Skeletal muscle tissue (tissue), 4 donors: ENCODE measurements around the gene GPC2. TPM values are rescaled to one million over a fixed set of nuclear protein-coding genes. Genes with fewer than 3 reads are reported as not detected.
"Not testable (repeated sequence)": the region's sequence is repeated elsewhere in the genome, so short reads cannot be mapped to it uniquely, and the experiment has no call there.

Experiments
- H3K27ac ChIP-seq: one replicate; pipeline ENCODE4 v1.7.0; 2013; ENCODE audit warnings: mild to moderate bottlenecking, low read depth, low read length, inconsistent platforms
- H3K27me3 ChIP-seq, 3 donors: one replicate each; pipeline ENCODE4 v1.7.0; 2013; ENCODE audit warnings: low read length in 3 of 3; ENCODE audit not compliant: control insufficient read depth in 3 of 3, insufficient read depth in 3 of 3
- H3K36me3 ChIP-seq, 3 donors: one replicate each; pipeline ENCODE4 v1.7.0; 2013; ENCODE audit warnings: low read length in 3 of 3; ENCODE audit not compliant: control insufficient read depth in 3 of 3, insufficient read depth in 3 of 3
- H3K4me1 ChIP-seq, 3 donors: one replicate each; pipeline ENCODE4 v1.7.0; 2013; ENCODE audit warnings: low read length in 3 of 3, mild to moderate bottlenecking in 3 of 3; ENCODE audit not compliant: control insufficient read depth in 3 of 3, insufficient read depth in 3 of 3
- H3K4me3 ChIP-seq, 3 donors: one replicate each; pipeline ENCODE4 v1.7.0; 2013; ENCODE audit warnings: low read length in 3 of 3
- H3K9ac ChIP-seq, 3 donors: one replicate each; pipeline ENCODE4 v1.7.0; 2013; ENCODE audit warnings: low read length in 3 of 3, mild to moderate bottlenecking in 3 of 3, moderate library complexity in 2 of 3, low read depth in 1 of 3
- H3K9me3 ChIP-seq, 3 donors: one replicate each; pipeline ENCODE4 v1.7.0; 2013; ENCODE audit warnings: low read length in 3 of 3; ENCODE audit not compliant: control insufficient read depth in 3 of 3
- total RNA-seq: library from RNA; depleted of rRNA; stranded (reverse); fragments of >200 nt; gene quantifications from one replicate; pipeline ENCODE4 v1.2.3, GENCODE V29; 2014
- donor health status: Osteomylitis.

Gene GPC2
- total RNA-seq, 1 donor from 2014 or later = 5.2 TPM

- Histone ChIP-seq H3K9ac (no peak overlapping the region), H3K4me1 (no peaks in the 10 kb centered on the region), H3K36me3 (no peaks in the 10 kb centered on the region), H3K4me3 (no peak overlapping the region), H3K9me3 (no peaks in the 10 kb centered on the region), H3K27ac (no peak overlapping the region), H3K27me3 (peaks cover 9 to 31% (median 10%) of the 10 kb centered on the region in 3 donors)
Measured at GRCh38 chr7:100137851-100138760, 39.1 kb downstream of the GPC2 start.

GRCh38 chr7:100132697-100133151, 44.5 kb downstream of the GPC2 start:
- H3K9ac ChIP-seq = peak overlapping the region in 1 of 3 donors; percentile 40
- H3K9me3 ChIP-seq = no peaks in the 10 kb centered on the region
- no peak overlapping the region for H3K27ac ChIP-seq
- H3K4me3 ChIP-seq = no peak overlapping the region
- H3K27me3 ChIP-seq = peaks cover 0 to 15% (median 1%) of the 10 kb centered on the region in 3 donors
- H3K36me3 ChIP-seq = no peaks in the 10 kb centered on the region
- H3K4me1 ChIP-seq = peaks cover 7 to 9% (median 9%) of the 10 kb centered on the region in 3 donors

GRCh38 chr7:100132126-100132525, 45.1 kb downstream of the GPC2 start:
- Histone ChIP-seq H3K27ac (no peak overlapping the region), H3K9ac (no peak overlapping the region), H3K27me3 (peaks cover 0 to 11% (median 0%) of the 10 kb centered on the region in 3 donors), H3K4me1 (peaks cover 8 to 15% (median 10%) of the 10 kb centered on the region in 3 donors), H3K4me3 (no peak overlapping the region), H3K36me3 (no peaks in the 10 kb centered on the region), H3K9me3 (no peaks in the 10 kb centered on the region)

- H3K4me3 ChIP-seq = peak overlapping the region in 1 of 3 donors; percentile 33
- H3K27me3 ChIP-seq = peaks cover 0 to 8% (median 0%) of the 10 kb centered on the region in 3 donors
- peak overlapping the region in 1 of 3 donors; percentile 54 for H3K9ac ChIP-seq
- H3K4me1 ChIP-seq = peaks cover 14 to 23% (median 16%) of the 10 kb centered on the region in 3 donors
- H3K9me3 ChIP-seq = no peaks in the 10 kb centered on the region
- H3K27ac ChIP-seq = no peak overlapping the region
- H3K36me3 ChIP-seq = no peaks in the 10 kb centered on the region
Measured at GRCh38 chr7:100130608-100131453, 46.4 kb downstream of the GPC2 start.

- not testable (repeated sequence) for H3K9ac ChIP-seq, H3K27ac ChIP-seq, H3K36me3 ChIP-seq, H3K9me3 ChIP-seq, H3K4me3 ChIP-seq, H3K27me3 ChIP-seq
- peaks cover 18 to 27% (median 19%) of the 10 kb centered on the region in 3 donors for H3K4me1 ChIP-seq
Measured at GRCh38 chr7:100130220-100130607, 47.0 kb downstream of the GPC2 start.

GRCh38 chr7:100128637-100128963, 48.6 kb downstream of the GPC2 start:
- Histone ChIP-seq H3K4me3 (no peak overlapping the region), H3K27me3 (peaks cover 0 to 4% (median 0%) of the 10 kb centered on the region in 3 donors), H3K27ac (no peak overlapping the region), H3K36me3 (peaks cover 0 to 3% (median 0%) of the 10 kb centered on the region in 3 donors), H3K4me1 (peaks cover 18 to 34% (median 19%) of the 10 kb centered on the region in 3 donors), H3K9ac (peak overlapping the region in 2 of 3 donors; percentile 46 to 97), H3K9me3 (no peaks in the 10 kb centered on the region)

GRCh38 chr7:100127866-100128636, 49.1 kb downstream of the GPC2 start:
- peak overlapping the region; percentile 93 to 98 (median 97) for H3K4me3 ChIP-seq
- H3K36me3 ChIP-seq = peaks cover 0 to 3% (median 0%) of the 10 kb centered on the region in 3 donors
- H3K27ac ChIP-seq = peak overlapping the region; percentile 96
- peak overlapping the region; percentile 85 to 97 (median 94) for H3K9ac ChIP-seq
- peaks cover 18 to 34% (median 19%) of the 10 kb centered on the region in 3 donors for H3K4me1 ChIP-seq
- H3K9me3 ChIP-seq = no peaks in the 10 kb centered on the region
- H3K27me3 ChIP-seq = peaks cover 0 to 4% (median 0%) of the 10 kb centered on the region in 3 donors

GRCh38 chr7:100126931-100127865, 50.0 kb downstream of the GPC2 start, which contains the start of gene MBLAC1:
TSS of gene MBLAC1 (plus strand) at chr7:100126967. CDS start at chr7:100127396, 429 bp downstream.
- peaks cover 0 to 4% (median 3%) of the 10 kb centered on the region in 3 donors for H3K36me3 ChIP-seq
- H3K4me1 ChIP-seq = peaks cover 16 to 37% (median 19%) of the 10 kb centered on the region in 3 donors
- peak within 1 kb of the TSS; percentile 85 to 97 (median 94) for H3K9ac ChIP-seq
- H3K27ac ChIP-seq = peak within 1 kb of the TSS; percentile 96
- no peaks in the 10 kb centered on the region for H3K9me3 ChIP-seq
- H3K4me3 ChIP-seq = peak within 1 kb of the TSS; percentile 93 to 98 (median 97)
- H3K27me3 ChIP-seq = no peaks in the 10 kb centered on the region
